D721Med (cell line): ENCODE results near the gene NAALADL2.

Experiments
- DNase-seq: peaks from one replicate; pipeline ENCODE4 v3.0.0; 2011; ENCODE audit warnings: low spot score; ENCODE audit not compliant: insufficient read length
- FAIRE-seq: peaks from 2 replicates; lab custom pipeline; 2011; peaks lifted over from hg19 to GRCh38; lab: Jason Lieb, UNC
- TF ChIP-seq, protein P1 (sequence below): IDR thresholded peaks from 2 replicates; pipeline ENCODE4 v1.5.1; 2012; ENCODE audit warnings: mild to moderate bottlenecking, control low read depth; ENCODE audit not compliant: insufficient read depth; ENCODE audit errors: missing control alignments

Gene NAALADL2

DNA sequence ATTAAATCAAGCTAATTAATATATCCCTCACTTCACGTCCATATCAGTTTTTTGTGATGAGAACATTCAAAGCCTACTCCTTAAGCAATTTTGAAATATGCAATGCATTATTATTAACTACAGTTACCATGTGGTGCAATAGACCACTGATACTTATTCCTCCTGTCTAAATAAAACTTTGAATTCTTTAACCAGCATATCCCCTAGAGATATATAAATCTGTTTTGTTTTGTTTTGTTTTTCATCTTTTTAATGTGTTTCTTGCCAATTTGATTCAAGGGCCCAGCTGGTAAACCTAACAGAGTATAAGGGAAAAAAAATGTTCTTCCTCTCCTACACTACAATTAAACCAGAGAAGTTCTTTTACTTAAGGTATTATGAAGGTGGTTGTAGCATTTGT lies 524.2 kb downstream of the NAALADL2 start:
- TF ChIP-seq, protein P1, sequence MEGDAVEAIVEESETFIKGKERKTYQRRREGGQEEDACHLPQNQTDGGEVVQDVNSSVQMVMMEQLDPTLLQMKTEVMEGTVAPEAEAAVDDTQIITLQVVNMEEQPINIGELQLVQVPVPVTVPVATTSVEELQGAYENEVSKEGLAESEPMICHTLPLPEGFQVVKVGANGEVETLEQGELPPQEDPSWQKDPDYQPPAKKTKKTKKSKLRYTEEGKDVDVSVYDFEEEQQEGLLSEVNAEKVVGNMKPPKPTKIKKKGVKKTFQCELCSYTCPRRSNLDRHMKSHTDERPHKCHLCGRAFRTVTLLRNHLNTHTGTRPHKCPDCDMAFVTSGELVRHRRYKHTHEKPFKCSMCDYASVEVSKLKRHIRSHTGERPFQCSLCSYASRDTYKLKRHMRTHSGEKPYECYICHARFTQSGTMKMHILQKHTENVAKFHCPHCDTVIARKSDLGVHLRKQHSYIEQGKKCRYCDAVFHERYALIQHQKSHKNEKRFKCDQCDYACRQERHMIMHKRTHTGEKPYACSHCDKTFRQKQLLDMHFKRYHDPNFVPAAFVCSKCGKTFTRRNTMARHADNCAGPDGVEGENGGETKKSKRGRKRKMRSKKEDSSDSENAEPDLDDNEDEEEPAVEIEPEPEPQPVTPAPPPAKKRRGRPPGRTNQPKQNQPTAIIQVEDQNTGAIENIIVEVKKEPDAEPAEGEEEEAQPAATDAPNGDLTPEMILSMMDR: no peak
- DNase-seq (no peak), FAIRE-seq (no peak)

DNA sequence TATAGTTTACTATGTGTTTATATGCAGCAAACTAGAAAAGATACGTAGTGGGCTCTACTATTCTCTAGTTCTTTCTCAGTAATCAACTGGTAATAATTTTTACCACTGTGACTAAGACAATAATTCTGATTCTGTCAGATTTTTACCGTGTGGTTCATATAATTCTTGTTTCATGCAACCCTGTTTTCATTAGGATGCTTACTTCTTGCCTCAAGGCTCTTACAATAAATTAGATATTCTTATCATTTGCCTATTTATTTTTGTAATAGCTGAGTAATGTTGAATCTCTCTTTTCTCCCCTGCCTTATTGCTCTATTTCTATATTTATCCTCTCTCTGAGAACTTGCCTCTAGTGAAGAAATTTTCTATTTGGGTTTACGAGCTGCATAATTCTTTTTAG lies 524.7 kb downstream of the NAALADL2 start:
- TF ChIP-seq, protein P1: no peak
- DNase-seq: no peak
- no peak for FAIRE-seq

- no peak for FAIRE-seq
- TF ChIP-seq, protein P1: no peak
- DNase-seq: no peak
Measured at GRCh38 chr3:175384569-175384968, 525.4 kb downstream of the NAALADL2 start.

- TF ChIP-seq, protein P1: no peak
- no peak for DNase-seq
- no peak for FAIRE-seq
Measured at GRCh38 chr3:175386630-175387029, 527.5 kb downstream of the NAALADL2 start.

DNA sequence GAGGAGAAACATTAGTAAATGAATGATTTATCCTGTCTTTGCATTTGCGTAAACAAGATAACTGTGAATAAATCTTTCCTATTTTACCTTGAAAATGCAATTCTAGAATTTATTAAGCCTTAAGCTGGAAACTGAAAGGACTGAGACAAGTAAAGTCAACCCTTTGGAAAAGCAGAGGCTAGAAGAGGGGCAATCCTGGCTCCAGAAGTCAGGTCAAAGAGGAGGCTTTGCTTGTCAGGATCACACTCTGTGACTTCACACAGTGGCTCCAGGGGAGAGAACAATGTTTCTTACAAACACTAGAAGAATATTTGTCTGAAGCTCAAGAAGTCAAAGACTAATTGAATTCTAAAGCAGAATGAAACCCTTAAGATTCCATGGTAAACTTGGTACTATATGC lies 530.4 kb downstream of the NAALADL2 start:
- DNase-seq (no peak), FAIRE-seq (no peak)
- TF ChIP-seq, protein P1: no peak

GRCh38 chr3:175391601-175392000 lies 532.5 kb downstream of the NAALADL2 start:
- DNase-seq: no peak
- FAIRE-seq: no peak
- TF ChIP-seq, protein P1: no peak

- TF ChIP-seq, protein P1: no peak
- DNase-seq (no peak), FAIRE-seq (no peak)
Measured at GRCh38 chr3:175392653-175393052, 533.5 kb downstream of the NAALADL2 start.
